Measurements from ENCODE around the gene CTDSP2.

GRCh38 chr12:57813111-57813970 is 33.2 kb downstream of the CTDSP2 start:
- TF ChIP-seq, protein P1, sequence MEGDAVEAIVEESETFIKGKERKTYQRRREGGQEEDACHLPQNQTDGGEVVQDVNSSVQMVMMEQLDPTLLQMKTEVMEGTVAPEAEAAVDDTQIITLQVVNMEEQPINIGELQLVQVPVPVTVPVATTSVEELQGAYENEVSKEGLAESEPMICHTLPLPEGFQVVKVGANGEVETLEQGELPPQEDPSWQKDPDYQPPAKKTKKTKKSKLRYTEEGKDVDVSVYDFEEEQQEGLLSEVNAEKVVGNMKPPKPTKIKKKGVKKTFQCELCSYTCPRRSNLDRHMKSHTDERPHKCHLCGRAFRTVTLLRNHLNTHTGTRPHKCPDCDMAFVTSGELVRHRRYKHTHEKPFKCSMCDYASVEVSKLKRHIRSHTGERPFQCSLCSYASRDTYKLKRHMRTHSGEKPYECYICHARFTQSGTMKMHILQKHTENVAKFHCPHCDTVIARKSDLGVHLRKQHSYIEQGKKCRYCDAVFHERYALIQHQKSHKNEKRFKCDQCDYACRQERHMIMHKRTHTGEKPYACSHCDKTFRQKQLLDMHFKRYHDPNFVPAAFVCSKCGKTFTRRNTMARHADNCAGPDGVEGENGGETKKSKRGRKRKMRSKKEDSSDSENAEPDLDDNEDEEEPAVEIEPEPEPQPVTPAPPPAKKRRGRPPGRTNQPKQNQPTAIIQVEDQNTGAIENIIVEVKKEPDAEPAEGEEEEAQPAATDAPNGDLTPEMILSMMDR (IDR thresholded peaks at IDR 0.05 in 4 of 5, conservative IDR thresholded peaks at IDR 0.05 in 1 of 5): no peak
- TF ChIP-seq POLR2A (IDR thresholded peaks at IDR 0.05): no peak
